ENCODE measurements around the gene INPP5D. TPM values are rescaled to one million over a fixed set of nuclear protein-coding genes. Genes with fewer than 3 reads are reported as not detected.

The INPP5D gene
- total RNA-seq, 1 experiment from 2014 or later: 0.74 TPM

DNA sequence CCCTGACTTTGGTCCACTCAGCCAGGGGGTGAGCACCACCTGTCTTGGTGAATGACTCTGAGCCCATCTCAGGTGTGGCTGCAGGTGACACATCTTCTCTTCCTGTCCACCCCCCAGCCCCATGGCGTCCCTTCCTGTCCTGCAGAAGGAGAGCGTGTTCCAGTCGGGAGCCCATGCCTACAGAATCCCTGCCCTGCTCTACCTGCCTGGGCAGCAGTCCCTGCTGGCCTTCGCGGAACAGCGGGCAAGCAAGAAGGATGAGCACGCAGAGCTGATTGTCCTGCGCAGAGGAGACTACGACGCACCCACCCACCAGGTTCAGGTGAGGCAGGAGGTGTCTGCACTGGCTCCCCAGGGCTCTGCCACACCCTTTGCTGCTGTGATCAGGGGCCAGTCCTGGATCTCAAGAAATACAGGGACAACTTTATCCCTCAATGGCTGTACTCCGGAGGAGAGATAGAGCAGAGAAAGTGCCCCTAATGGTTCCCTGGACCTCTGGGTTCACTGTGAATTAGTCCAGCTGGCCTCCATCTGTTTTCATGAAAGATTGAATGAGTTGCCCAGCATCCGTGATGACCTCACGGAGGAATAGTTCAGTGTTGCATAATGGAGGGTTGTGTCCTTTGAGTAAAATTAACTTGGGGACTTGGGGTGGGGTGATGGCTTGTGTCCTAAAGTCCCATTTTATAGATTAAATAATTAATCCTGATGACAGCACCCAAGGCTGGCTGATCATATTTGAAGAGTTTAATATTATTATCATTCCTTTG, 27.4 kb upstream of the INPP5D start, which contains the start of gene NEU2:
Gene NEU2, plus strand, starts transcription at position 122 of the 770 bp plus-strand sequence. Its CDS starts 0 bp downstream, at position 122.
- Histone ChIP-seq H3K4me1 (replicated peaks; ENCODE audit: insufficient read depth) (peaks cover 51% of the 10 kb centered on the region), H3K27me3 (ENCODE audit: insufficient read depth, low read depth) (no peaks in the 10 kb centered on the region), H3K9me3 (ENCODE audit: insufficient read depth, low read depth) (peaks cover 9% of the 10 kb centered on the region; the same call in 1 of the 2 replicates), H3K4me3 (no peak within 1 kb of the TSS), H3K27ac (peak within 1 kb of the TSS; percentile 86), H3K79me2 (ENCODE audit: low read depth) (no peaks in the 10 kb centered on the region), H3K9me2 (ENCODE audit: insufficient read depth) (no peaks in the 10 kb centered on the region), H3F3A (ENCODE audit: insufficient read depth, low read depth) (peaks cover 59% of the 10 kb centered on the region), H3K4me2 (peak within 1 kb of the TSS; percentile 32), H3K36me3 (ENCODE audit: low read depth) (no peaks in the 10 kb centered on the region), H4K20me1 (ENCODE audit: insufficient read depth) (no peaks in the 10 kb centered on the region), H2AFZ (no peak within 1 kb of the TSS)
- intact Hi-C loops (cut with micrococcal nuclease; ENCODE audit: unreplicated experiment): no loop called here
- no TSS peak for BruUV-seq (replicated peaks)
- ChIA-PET CTCF (interaction anchor here (0.9 kb wide), 1 partner anchor 21 kb away, joined by 3 read pairs; no protein-coding TSS in a partner anchor), POLR2A (ENCODE audit: unreplicated experiment) (no interaction called here)
- no peak for DNase-seq
- no peak for TF ChIP-seq EZH2 (IDR thresholded peaks at IDR 0.05; ENCODE audit: low read depth)
- TF ChIP-seq, protein P1, sequence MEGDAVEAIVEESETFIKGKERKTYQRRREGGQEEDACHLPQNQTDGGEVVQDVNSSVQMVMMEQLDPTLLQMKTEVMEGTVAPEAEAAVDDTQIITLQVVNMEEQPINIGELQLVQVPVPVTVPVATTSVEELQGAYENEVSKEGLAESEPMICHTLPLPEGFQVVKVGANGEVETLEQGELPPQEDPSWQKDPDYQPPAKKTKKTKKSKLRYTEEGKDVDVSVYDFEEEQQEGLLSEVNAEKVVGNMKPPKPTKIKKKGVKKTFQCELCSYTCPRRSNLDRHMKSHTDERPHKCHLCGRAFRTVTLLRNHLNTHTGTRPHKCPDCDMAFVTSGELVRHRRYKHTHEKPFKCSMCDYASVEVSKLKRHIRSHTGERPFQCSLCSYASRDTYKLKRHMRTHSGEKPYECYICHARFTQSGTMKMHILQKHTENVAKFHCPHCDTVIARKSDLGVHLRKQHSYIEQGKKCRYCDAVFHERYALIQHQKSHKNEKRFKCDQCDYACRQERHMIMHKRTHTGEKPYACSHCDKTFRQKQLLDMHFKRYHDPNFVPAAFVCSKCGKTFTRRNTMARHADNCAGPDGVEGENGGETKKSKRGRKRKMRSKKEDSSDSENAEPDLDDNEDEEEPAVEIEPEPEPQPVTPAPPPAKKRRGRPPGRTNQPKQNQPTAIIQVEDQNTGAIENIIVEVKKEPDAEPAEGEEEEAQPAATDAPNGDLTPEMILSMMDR (conservative IDR thresholded peaks at IDR 0.05): no peak

DNA sequence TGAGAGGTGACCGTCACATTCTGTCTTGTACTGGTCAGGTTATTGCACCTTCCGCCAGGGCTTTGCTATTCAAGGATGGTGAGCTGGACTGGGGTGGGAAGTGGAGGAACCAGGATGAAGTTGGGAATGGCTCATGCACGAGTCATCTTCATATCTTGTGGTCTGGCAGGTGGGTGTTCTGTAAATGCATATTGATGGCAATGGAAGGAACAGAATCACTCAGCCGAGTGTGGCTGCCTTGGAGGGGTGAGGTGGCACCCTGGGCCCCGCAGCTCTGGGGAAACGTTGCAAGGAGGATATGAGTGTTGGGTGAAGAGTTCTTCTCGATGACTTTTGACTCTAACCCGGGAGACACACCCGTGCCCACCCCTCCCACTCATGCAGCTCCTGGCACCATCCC, 26.5 kb upstream of the INPP5D start:
- TF ChIP-seq, protein P1 (conservative IDR thresholded peaks at IDR 0.05): no peak
- TF ChIP-seq EZH2 (IDR thresholded peaks at IDR 0.05; ENCODE audit: low read depth): no peak

DNA sequence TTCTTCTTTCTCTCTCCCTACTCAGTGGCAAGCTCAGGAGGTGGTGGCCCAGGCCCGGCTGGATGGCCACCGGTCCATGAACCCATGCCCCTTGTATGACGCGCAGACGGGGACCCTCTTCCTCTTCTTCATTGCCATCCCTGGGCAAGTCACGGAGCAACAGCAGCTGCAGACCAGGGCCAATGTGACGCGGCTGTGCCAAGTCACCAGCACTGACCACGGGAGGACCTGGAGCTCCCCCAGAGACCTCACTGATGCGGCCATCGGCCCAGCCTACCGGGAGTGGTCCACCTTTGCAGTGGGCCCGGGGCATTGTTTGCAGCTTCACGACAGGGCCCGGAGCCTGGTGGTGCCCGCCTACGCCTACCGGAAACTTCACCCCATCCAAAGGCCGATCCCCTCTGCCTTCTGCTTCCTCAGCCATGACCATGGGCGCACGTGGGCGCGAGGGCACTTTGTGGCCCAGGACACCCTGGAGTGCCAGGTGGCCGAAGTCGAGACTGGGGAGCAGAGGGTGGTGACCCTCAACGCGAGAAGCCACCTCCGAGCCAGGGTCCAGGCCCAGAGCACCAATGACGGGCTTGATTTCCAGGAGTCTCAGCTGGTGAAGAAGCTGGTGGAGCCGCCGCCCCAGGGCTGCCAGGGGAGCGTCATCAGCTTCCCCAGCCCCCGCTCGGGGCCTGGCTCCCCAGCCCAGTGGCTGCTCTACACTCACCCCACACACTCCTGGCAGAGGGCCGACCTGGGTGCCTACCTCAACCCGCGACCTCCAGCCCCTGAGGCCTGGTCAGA, 25.9 kb upstream of the INPP5D start:
- TF ChIP-seq, protein P1 (conservative IDR thresholded peaks at IDR 0.05): no peak
- no peak for TF ChIP-seq EZH2 (IDR thresholded peaks at IDR 0.05; ENCODE audit: low read depth)
- no peaks in the 10 kb centered on the region for H3K36me3 ChIP-seq (ENCODE audit: low read depth)
- no peaks in the 10 kb centered on the region for H3K79me2 ChIP-seq (ENCODE audit: low read depth)
- DNase-seq: no peak
- peaks cover 51% of the 10 kb centered on the region for H3K4me1 ChIP-seq (replicated peaks; ENCODE audit: insufficient read depth)
- H3K27ac ChIP-seq: peak overlapping the region; percentile 86
- no TSS peak for BruUV-seq (replicated peaks)
- ChIA-PET CTCF (no interaction called here), POLR2A (ENCODE audit: unreplicated experiment) (interaction anchor here (0.5 to 0.7 kb wide), 3 partner anchors 57 to 236 kb away, joined by 3 to 6 read pairs (median 6); no protein-coding TSS in a partner anchor)
- H3K27me3 ChIP-seq (ENCODE audit: insufficient read depth, low read depth): no peaks in the 10 kb centered on the region
- H3K9me3 ChIP-seq (ENCODE audit: insufficient read depth, low read depth): peaks cover 17% of the 10 kb centered on the region
- no peaks in the 10 kb centered on the region for H3K9me2 ChIP-seq (ENCODE audit: insufficient read depth)
- intact Hi-C loops (cut with micrococcal nuclease; ENCODE audit: unreplicated experiment): no loop called here
- H3K4me3 ChIP-seq: no peak overlapping the region
- H4K20me1 ChIP-seq (ENCODE audit: insufficient read depth): no peaks in the 10 kb centered on the region
- H2AFZ ChIP-seq: 0 out of 2 replicates have a peak overlapping the region, but pooled peaks have one; percentile 5
- H3F3A ChIP-seq (ENCODE audit: insufficient read depth, low read depth): peaks cover 60% of the 10 kb centered on the region
- peak overlapping the region; percentile 32; the same call in 1 of the 2 replicates for H3K4me2 ChIP-seq

More for the DNA sequence above, 26.5 kb upstream of the INPP5D start:
- Histone ChIP-seq H3K4me3 (no peak overlapping the region), H3F3A (ENCODE audit: insufficient read depth, low read depth) (peaks cover 60% of the 10 kb centered on the region), H3K4me2 (peak overlapping the region; percentile 32; the same call in 1 of the 2 replicates), H4K20me1 (ENCODE audit: insufficient read depth) (no peaks in the 10 kb centered on the region), H2AFZ (0 out of 2 replicates have a peak overlapping the region, but pooled peaks have one; percentile 5), H3K36me3 (ENCODE audit: low read depth) (no peaks in the 10 kb centered on the region), H3K27ac (peak overlapping the region; percentile 86), H3K9me3 (ENCODE audit: insufficient read depth, low read depth) (peaks cover 17% of the 10 kb centered on the region), H3K79me2 (ENCODE audit: low read depth) (no peaks in the 10 kb centered on the region), H3K27me3 (ENCODE audit: insufficient read depth, low read depth) (no peaks in the 10 kb centered on the region), H3K9me2 (ENCODE audit: insufficient read depth) (no peaks in the 10 kb centered on the region), H3K4me1 (replicated peaks; ENCODE audit: insufficient read depth) (peaks cover 51% of the 10 kb centered on the region)
- no TSS peak for BruUV-seq (replicated peaks)
- ChIA-PET POLR2A (ENCODE audit: unreplicated experiment) (interaction anchor here (0.5 to 0.7 kb wide), 3 partner anchors 56 to 236 kb away, joined by 3 to 6 read pairs (median 6); no protein-coding TSS in a partner anchor), CTCF (no interaction called here)
- intact Hi-C loops (cut with micrococcal nuclease; ENCODE audit: unreplicated experiment): no loop called here
- DNase-seq: peak; percentile 45 to 78

Data from PC-9 (cell line).